Measurements from ENCODE around the gene DDAH2.
A peak's percentile ranks its signal among the peaks of the same experiment; 100 is the strongest.

DDAH2 gene

GRCh38 chr6:31729979-31730630, 1.0 kb upstream of the DDAH2 start:
- Histone ChIP-seq H3K36me3 (ENCODE audit: control insufficient read depth in 1 of 2, insufficient read depth in 2 of 2, low read length in 2 of 2) (peaks cover 35 to 56% of the 10 kb centered on the region in 2 donors), H3K27me3 (ENCODE audit: low read depth, low read length) (no peaks in the 10 kb centered on the region), H3K4me3 (ENCODE audit: low read depth in 1 of 2, low read length in 2 of 2) (peak overlapping the region; percentile 85 to 86), H3K27ac (ENCODE audit: low read length) (peak overlapping the region; percentile 88), H3K4me1 (ENCODE audit: control insufficient read depth in 1 of 2, insufficient read depth in 2 of 2, low read length in 2 of 2) (peaks cover 4 to 47% of the 10 kb centered on the region in 2 donors), H3K9me3 (ENCODE audit: control insufficient read depth in 1 of 2, low read length in 2 of 2) (no peaks in the 10 kb centered on the region)

GRCh38 chr6:31729515-31729978, 448 bp upstream of the DDAH2 start:
- H3K4me1 ChIP-seq (ENCODE audit: control insufficient read depth in 1 of 2, insufficient read depth in 2 of 2, low read length in 2 of 2) = peaks cover 4 to 45% of the 10 kb centered on the region in 2 donors
- H3K36me3 ChIP-seq (ENCODE audit: control insufficient read depth in 1 of 2, insufficient read depth in 2 of 2, low read length in 2 of 2) = peaks cover 35 to 53% of the 10 kb centered on the region in 2 donors

GRCh38 chr6:31727717-31728671, 1.1 kb downstream of the DDAH2 start:
- H3K4me3 ChIP-seq (ENCODE audit: low read depth in 1 of 2, low read length in 2 of 2) = peak overlapping the region; percentile 85 to 86
- H3K9me3 ChIP-seq (ENCODE audit: control insufficient read depth in 1 of 2, low read length in 2 of 2) = no peaks in the 10 kb centered on the region
- peaks cover 0 to 29% of the 10 kb centered on the region in 2 donors for H3K4me1 ChIP-seq (ENCODE audit: control insufficient read depth in 1 of 2, insufficient read depth in 2 of 2, low read length in 2 of 2)
- peak overlapping the region; percentile 88 for H3K27ac ChIP-seq (ENCODE audit: low read length)
- H3K27me3 ChIP-seq (ENCODE audit: low read depth, low read length) = no peaks in the 10 kb centered on the region
- peaks cover 20 to 38% of the 10 kb centered on the region in 2 donors for H3K36me3 ChIP-seq (ENCODE audit: control insufficient read depth in 1 of 2, insufficient read depth in 2 of 2, low read length in 2 of 2)

More at GRCh38 chr6:31729515-31729978, 448 bp upstream of the DDAH2 start:
- H3K4me3 ChIP-seq (ENCODE audit: low read depth in 1 of 2, low read length in 2 of 2) = peak overlapping the region; percentile 85 to 86
- peak overlapping the region; percentile 88 for H3K27ac ChIP-seq (ENCODE audit: low read length)
- H3K27me3 ChIP-seq (ENCODE audit: low read depth, low read length) = no peaks in the 10 kb centered on the region
- no peaks in the 10 kb centered on the region for H3K9me3 ChIP-seq (ENCODE audit: control insufficient read depth in 1 of 2, low read length in 2 of 2)

- Histone ChIP-seq H3K9me3 (ENCODE audit: control insufficient read depth in 1 of 2, low read length in 2 of 2) (no peaks in the 10 kb centered on the region), H3K4me1 (ENCODE audit: control insufficient read depth in 1 of 2, insufficient read depth in 2 of 2, low read length in 2 of 2) (peaks cover 0 to 25% of the 10 kb centered on the region in 2 donors), H3K4me3 (ENCODE audit: low read depth in 1 of 2, low read length in 2 of 2) (no peak overlapping the region), H3K27ac (ENCODE audit: low read length) (peak overlapping the region; percentile 67), H3K27me3 (ENCODE audit: low read depth, low read length) (no peaks in the 10 kb centered on the region), H3K36me3 (ENCODE audit: control insufficient read depth in 1 of 2, insufficient read depth in 2 of 2, low read length in 2 of 2) (peaks cover 16 to 32% of the 10 kb centered on the region in 2 donors)
These were observed 1.9 kb downstream of the DDAH2 start for GRCh38 chr6:31727034-31727716.

- peaks cover 2 to 21% of the 10 kb centered on the region in 2 donors for H3K36me3 ChIP-seq (ENCODE audit: control insufficient read depth in 1 of 2, insufficient read depth in 2 of 2, low read length in 2 of 2)
- H3K9me3 ChIP-seq (ENCODE audit: control insufficient read depth in 1 of 2, low read length in 2 of 2) = no peaks in the 10 kb centered on the region
- peaks cover 0 to 18% of the 10 kb centered on the region in 2 donors for H3K4me1 ChIP-seq (ENCODE audit: control insufficient read depth in 1 of 2, insufficient read depth in 2 of 2, low read length in 2 of 2)
- H3K27ac ChIP-seq (ENCODE audit: low read length) = no peak overlapping the region
- H3K27me3 ChIP-seq (ENCODE audit: low read depth, low read length) = no peaks in the 10 kb centered on the region
- H3K4me3 ChIP-seq (ENCODE audit: low read depth in 1 of 2, low read length in 2 of 2) = no peak overlapping the region
These were observed 3.4 kb downstream of the DDAH2 start for GRCh38 chr6:31725502-31726350.

- peaks cover 0 to 18% of the 10 kb centered on the region in 2 donors for H3K36me3 ChIP-seq (ENCODE audit: control insufficient read depth in 1 of 2, insufficient read depth in 2 of 2, low read length in 2 of 2)
- H3K9me3 ChIP-seq (ENCODE audit: control insufficient read depth in 1 of 2, low read length in 2 of 2) = no peaks in the 10 kb centered on the region
- no peak overlapping the region for H3K27ac ChIP-seq (ENCODE audit: low read length)
- no peaks in the 10 kb centered on the region for H3K27me3 ChIP-seq (ENCODE audit: low read depth, low read length)
- peaks cover 0 to 14% of the 10 kb centered on the region in 2 donors for H3K4me1 ChIP-seq (ENCODE audit: control insufficient read depth in 1 of 2, insufficient read depth in 2 of 2, low read length in 2 of 2)
- H3K4me3 ChIP-seq (ENCODE audit: low read depth in 1 of 2, low read length in 2 of 2) = no peak overlapping the region
These were observed 5.0 kb downstream of the DDAH2 start for GRCh38 chr6:31723980-31724691.

- Histone ChIP-seq H3K36me3 (ENCODE audit: control insufficient read depth in 1 of 2, insufficient read depth in 2 of 2, low read length in 2 of 2) (peaks cover 0 to 18% of the 10 kb centered on the region in 2 donors), H3K27ac (ENCODE audit: low read length) (no peak within 1 kb of the TSS), H3K27me3 (ENCODE audit: low read depth, low read length) (no peaks in the 10 kb centered on the region), H3K4me3 (ENCODE audit: low read depth in 1 of 2, low read length in 2 of 2) (no peak within 1 kb of the TSS), H3K9me3 (ENCODE audit: control insufficient read depth in 1 of 2, low read length in 2 of 2) (no peaks in the 10 kb centered on the region), H3K4me1 (ENCODE audit: control insufficient read depth in 1 of 2, insufficient read depth in 2 of 2, low read length in 2 of 2) (peaks cover 0 to 7% of the 10 kb centered on the region in 2 donors)
These were observed 5.7 kb downstream of the DDAH2 start, which contains the start of gene MPIG6B for GRCh38 chr6:31723245-31723979. TSS of gene MPIG6B (plus strand) at chr6:31723373. CDS start at chr6:31723384, 11 bp downstream.

- H3K27me3 ChIP-seq (ENCODE audit: low read depth, low read length) = no peaks in the 10 kb centered on the region
- no peak overlapping the region for H3K27ac ChIP-seq (ENCODE audit: low read length)
- H3K4me3 ChIP-seq (ENCODE audit: low read depth in 1 of 2, low read length in 2 of 2) = no peak overlapping the region
These were observed 6.9 kb downstream of the DDAH2 start for GRCh38 chr6:31722173-31722572.

GRCh38 chr6:31721351-31722020, 7.6 kb downstream of the DDAH2 start, which contains the start of gene LY6G6C:
TSS of gene LY6G6C (minus strand) at chr6:31721746. CDS start at chr6:31721679, 67 bp downstream.
- no peak within 1 kb of the TSS for H3K27ac ChIP-seq (ENCODE audit: low read length)
- H3K4me3 ChIP-seq (ENCODE audit: low read depth in 1 of 2, low read length in 2 of 2) = no peak within 1 kb of the TSS
- no peaks in the 10 kb centered on the region for H3K4me1 ChIP-seq (ENCODE audit: control insufficient read depth in 1 of 2, insufficient read depth in 2 of 2, low read length in 2 of 2)
- H3K36me3 ChIP-seq (ENCODE audit: control insufficient read depth in 1 of 2, insufficient read depth in 2 of 2, low read length in 2 of 2) = peaks cover 0 to 7% of the 10 kb centered on the region in 2 donors
- H3K9me3 ChIP-seq (ENCODE audit: control insufficient read depth in 1 of 2, low read length in 2 of 2) = no peaks in the 10 kb centered on the region
- no peaks in the 10 kb centered on the region for H3K27me3 ChIP-seq (ENCODE audit: low read depth, low read length)

More at GRCh38 chr6:31722173-31722572, 6.9 kb downstream of the DDAH2 start:
- Histone ChIP-seq H3K4me1 (ENCODE audit: control insufficient read depth in 1 of 2, insufficient read depth in 2 of 2, low read length in 2 of 2) (no peaks in the 10 kb centered on the region), H3K9me3 (ENCODE audit: control insufficient read depth in 1 of 2, low read length in 2 of 2) (no peaks in the 10 kb centered on the region), H3K36me3 (ENCODE audit: control insufficient read depth in 1 of 2, insufficient read depth in 2 of 2, low read length in 2 of 2) (peaks cover 0 to 14% of the 10 kb centered on the region in 2 donors)
